IPS DF 4.7 (cell line): ENCODE results near the gene KRTAP5-1.

Source experiments
- DNase-seq: peaks from one replicate; pipeline ENCODE4 v3.0.0-alpha.2; 2013; ENCODE audit warnings: low spot score; ENCODE audit errors: extremely low read depth

KRTAP5-1 gene

DNA sequence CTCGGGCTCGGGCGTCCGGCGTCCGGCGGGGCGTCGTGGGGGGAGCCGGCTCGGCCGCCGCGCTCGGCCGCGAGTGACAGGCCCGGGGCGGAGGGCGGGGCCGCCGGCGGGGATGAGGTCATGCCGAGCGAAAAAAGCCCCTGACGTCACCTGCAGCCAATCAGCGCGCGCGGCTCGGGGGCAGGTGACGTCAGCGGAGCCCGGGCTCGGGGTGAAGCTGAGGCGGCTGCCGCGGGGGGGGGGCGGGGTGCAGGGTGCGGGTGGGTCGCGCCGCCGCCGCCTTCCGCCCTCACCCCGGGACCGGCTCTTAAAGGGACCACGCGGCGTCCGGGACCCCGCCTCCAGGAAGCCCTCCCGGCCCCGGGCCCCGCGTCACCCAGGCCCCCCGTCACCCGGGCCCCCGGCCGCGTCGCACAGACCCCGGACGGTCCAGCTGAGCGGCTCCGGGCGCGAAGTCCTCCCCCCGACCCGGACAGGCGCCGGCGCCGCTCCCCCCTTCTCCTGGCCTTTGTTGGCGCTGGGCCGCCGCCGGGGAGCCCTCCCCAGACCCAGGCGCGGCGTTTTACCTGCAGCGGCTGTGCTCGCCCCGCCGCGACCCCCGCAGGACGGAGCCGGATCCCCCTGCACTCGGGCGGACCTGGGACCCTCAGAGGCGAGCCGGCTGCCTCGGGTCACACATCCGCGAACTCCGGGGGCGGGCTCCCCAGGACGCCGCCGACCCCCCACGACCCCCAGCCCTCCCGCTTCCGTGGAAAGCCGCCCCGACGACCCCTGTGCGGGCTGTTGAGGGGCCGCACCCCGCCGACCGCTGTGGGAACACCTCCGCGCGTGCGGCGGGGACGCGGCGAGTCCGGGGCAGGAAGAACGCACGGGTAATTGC is 12.6 kb downstream of the KRTAP5-1 start, which contains the start of gene DUSP8:
TSS of gene DUSP8 (minus strand) at position 75 of the 880 bp plus-strand sequence. CDS start 6,445 bp downstream, outside the sequence.
- no peak for DNase-seq

DNA sequence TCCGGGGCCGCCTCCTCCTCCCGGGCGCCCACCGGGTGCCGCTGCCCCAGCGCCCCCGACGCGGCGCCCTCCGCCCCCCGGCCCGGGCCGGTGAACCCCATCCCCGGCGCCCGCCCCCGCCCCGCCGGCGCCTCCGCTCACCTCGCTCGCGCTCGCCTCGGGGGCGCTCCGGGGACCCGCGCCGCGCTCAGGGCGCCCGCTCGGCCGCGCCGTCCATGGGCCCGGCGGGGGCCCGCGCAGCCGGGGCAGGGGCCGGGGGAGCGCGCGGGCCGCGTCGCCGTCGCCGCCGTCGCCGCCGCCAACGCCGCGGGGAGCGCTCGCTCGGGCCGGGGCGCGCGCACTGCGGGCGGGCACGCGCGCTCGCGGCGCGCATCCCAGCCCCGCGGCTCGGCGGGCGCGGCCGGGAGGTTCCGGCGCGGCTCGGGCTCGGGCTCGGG is 13.3 kb downstream of the KRTAP5-1 start:
- DNase-seq = no peak

DNA sequence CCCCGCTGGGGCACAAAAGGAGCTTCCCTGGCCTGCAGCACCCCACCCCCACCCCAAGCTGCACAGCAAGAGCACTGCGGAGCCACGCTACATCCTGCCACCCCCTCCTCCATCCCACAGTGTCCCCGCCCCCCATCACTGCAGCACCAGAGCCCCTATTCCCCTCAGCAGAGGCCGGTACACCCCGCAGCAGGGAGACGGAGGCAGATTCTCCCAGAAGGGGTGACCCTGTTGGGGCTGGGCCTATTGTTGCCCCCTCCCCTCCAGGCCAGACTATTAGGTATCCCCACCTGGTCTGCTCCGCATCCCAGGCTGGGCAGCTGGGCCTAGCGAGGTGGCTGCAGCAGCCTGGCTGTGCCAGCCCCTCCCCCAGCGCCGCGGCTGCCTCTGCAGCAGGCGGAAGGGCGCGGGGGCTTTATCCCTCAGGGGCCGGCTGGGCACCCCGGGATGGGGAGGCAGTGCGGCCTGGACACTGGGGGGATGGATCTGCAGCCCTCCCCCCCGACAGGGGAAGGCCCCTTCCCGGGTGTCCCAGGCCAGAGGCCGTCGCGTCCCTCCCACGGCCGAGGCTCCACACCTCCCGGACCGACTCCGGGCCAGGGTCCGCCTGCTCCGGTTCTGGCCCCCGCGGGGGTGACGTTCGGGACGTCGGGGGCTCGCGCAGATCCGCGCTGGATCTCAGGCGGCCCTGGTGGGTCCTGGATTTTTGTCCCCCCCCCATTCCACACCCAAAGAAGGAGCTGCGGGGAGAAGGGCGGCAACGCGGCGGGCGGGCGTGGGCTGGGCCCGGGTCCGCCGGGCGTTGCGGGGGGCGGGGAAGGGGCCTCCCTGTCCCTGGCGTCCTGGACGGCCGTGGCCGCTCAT is 14.0 kb downstream of the KRTAP5-1 start:
- no peak for DNase-seq

- no peak for DNase-seq
Observed at GRCh38 chr11:1570531-1570895, 14.6 kb downstream of the KRTAP5-1 start.

GRCh38 chr11:1570001-1570453 is 15.1 kb downstream of the KRTAP5-1 start:
- no peak for DNase-seq

DNA sequence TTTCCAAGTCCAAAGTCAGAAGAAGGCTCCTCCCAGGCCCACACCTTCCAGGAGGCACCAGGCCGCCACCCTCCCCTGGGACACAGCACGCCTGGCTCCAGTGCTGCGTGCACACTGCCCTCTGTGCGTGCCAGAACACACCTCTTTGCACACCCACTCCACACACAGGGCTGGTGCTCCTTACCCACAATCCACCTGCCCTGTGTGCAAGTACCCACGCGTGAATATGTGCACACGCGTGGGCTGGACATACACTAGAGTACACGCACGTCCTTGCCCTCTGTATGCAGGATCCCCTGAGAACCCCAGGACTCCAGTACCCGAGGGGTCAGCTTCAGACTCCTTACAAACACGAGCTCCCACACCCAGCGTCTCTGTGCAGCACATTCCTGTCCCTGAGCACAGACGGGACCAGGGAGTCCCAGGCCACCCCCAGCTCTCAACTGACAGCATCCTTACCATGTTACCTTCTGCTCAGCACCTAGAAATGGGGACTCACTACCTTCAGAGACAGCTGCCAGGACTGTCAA is 15.8 kb downstream of the KRTAP5-1 start:
- DNase-seq = no peak

DNA sequence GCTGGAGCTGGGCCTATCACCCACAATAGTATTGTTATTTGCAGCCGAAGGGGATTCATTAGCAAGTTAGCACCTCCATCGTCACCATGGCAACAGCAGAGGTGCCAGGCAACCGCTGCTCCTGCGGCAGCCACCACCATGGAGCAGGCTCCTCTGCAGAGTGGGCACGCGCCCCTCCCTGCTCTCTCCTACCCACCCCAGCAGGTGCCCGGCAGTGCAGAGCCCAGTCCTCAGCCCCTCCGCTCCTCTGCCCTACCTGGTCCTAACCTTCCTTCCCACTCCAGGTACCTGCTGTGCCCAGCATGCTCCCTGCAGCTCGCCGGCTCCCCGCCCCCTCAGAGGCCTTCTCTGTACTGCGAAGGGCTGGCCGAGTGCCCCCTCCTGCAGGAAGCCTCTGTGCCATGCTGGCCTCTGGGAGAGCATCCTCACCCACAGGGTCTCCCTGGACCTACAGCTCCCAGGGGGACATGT is 16.6 kb downstream of the KRTAP5-1 start:
- no peak for DNase-seq

GRCh38 chr11:1567721-1568100 is 17.4 kb downstream of the KRTAP5-1 start:
- DNase-seq = no peak

DNA sequence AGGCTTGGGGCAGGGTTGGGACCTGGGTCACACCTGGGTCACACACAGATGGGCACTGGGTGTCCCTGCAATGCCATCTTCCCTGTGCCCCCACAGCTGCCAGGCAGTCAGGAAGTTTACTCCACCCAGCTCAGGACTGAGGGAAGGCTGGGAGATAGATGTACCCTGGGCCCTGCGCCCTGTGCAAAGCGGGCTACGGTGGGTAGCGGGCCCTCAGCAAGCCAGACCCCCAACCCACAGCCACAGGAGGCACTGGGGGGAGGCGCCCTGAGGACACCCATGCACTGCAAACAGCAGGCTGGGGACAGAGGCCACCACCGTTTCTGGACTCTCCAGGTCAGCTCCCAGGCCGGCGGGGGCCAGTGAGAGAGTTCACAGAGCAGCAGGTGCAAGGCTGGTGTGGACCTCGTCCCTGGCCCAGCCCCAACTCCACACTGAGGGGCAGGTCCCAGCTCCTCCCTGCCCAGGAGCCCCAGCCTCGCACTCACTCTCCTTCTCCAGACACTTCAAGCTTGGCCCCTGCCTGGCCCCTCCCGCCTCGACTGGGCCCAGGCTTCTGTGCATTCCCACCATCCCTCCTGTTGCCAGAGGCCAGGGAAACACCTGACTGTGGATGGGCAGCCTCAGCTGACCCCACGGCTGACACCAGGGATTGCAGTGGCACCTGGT is 17.9 kb downstream of the KRTAP5-1 start:
- DNase-seq = no peak

GRCh38 chr11:1566381-1567051 is 18.6 kb downstream of the KRTAP5-1 start:
- no peak for DNase-seq

DNA sequence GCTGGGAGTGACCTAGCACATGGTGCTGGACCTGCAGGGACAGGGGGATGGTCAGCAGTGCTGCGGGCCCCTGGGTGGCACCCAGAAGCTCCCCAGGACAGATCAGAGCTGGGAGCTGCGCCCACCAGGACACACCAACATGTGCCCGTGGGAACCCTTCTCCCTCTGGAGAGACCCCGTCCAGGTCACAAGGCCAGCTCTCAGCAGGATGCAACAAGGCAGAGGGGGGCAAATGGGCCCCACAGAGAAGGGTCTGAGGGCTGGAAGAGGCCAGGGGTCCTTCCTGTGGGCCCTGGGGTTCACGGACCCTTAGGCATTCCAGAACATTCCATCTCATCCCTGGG is 19.2 kb downstream of the KRTAP5-1 start:
- DNase-seq = no peak

GRCh38 chr11:1565173-1565903 is 19.7 kb downstream of the KRTAP5-1 start:
- DNase-seq = no peak

GRCh38 chr11:1564535-1565172 is 20.4 kb downstream of the KRTAP5-1 start:
- no peak for DNase-seq

DNA sequence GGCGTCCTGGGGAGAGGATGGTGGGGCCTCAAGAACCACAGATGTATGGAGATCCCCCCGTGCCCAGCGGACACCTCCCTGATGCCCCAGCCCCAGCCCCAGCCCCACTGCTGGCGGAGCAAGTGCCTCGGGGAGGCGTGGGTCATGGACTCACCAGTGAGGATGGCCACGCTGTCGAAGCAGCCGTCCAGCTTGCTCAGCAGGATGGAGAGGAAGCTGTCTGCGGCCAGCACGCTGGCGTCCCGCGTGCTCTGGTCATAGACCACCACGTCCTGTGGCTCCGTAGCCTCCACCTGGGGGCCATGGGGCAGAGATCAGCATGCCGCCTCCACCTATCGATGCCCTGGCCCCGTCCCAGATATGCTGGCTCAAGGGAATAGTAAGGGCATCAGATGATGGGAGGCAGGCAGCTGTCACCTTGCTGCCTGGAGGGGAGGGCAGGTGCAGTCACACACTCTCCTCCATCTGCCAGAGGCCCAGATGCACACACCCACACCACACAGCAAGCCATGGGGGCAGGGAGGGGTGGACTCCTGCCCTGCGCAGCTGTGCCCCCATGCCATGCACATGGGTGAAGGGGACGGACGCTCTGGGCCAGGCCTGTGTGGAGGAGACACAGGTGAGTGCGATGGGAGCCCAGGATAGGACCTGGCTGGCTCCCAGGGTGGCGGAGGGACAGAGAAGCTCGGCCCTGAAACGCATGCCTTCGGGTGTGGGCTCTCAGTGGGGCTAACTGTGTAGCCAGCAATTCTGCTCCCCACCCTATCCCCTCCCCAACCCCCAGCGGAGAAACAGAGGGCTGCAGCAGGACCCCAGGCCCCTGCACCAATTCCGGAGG is 21.2 kb downstream of the KRTAP5-1 start:
- DNase-seq = no peak

DNA sequence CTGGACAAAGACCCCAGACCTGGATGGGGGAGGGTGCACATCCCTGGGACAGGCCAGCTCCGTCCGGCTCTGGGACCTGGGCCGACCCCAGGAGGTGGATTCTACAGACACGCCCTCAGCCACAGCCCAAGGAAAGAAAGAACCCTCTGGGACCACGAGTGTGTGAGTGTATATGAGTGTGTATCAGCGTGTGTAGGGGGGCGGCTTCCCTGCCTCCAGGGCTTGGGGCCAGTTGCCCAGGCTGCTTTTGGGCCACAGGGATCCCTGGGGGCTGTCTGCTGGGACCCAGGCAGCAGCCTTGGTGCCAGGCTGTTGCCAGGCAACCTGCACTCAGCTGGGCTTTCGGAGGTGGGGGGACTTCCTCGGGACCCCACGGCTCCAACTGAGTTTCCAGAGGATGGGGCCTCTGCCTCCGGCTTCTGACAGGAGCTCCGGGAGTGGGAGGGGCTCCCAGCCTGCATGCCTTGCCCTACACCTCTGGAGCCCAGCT is 21.9 kb downstream of the KRTAP5-1 start:
- no peak for DNase-seq

- no peak for DNase-seq
Observed at GRCh38 chr11:1562469-1563148, 22.5 kb downstream of the KRTAP5-1 start.

GRCh38 chr11:1561955-1562354 is 23.1 kb downstream of the KRTAP5-1 start:
- DNase-seq = no peak

DNA sequence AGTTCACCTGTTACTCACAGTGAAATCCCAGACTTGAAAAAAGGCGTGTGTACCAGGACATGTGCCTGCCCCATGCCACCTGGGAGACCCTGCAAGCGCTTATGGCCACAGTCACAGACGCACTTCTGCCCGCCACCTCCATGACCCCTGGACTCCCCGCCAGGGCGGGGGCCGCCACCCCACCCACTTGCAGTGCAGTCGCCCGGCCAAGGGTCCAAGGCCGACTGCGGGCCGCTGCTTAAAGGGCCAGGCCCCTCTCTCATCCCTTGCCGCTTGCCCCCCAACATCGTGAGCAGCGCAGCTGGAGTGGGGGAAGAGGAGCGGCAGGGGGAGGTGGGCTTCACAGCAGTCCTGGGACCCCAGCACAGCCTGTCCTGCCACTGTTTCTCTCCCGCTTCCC is 23.8 kb downstream of the KRTAP5-1 start:
- DNase-seq = no peak
